Measurements from ENCODE around the gene USH1G.

USH1G gene

GRCh38 chr17:74947041-74947754 is 24.1 kb upstream of the USH1G start:
- DNase-seq (ENCODE audit: low read depth, low spot score), result no peak
- TF ChIP-seq CTCF (IDR thresholded peaks at IDR 0.05; ENCODE audit: low read depth, low read length), result no peak
- in situ Hi-C loops (cut with HindIII; ENCODE audit: low sequenced_read_pairs), result no loop called here
- no peak overlapping the region for H3K4me3 ChIP-seq (ENCODE audit: low read depth, low read length)

- no peak for TF ChIP-seq CTCF (IDR thresholded peaks at IDR 0.05; ENCODE audit: low read depth, low read length)
- no peak overlapping the region for H3K4me3 ChIP-seq (ENCODE audit: low read depth, low read length)
- in situ Hi-C loops (cut with HindIII; ENCODE audit: low sequenced_read_pairs), result no loop called here
These were observed 23.6 kb upstream of the USH1G start for GRCh38 chr17:74946641-74947040.

GRCh38 chr17:74945543-74945942 is 22.5 kb upstream of the USH1G start:
- no peak for DNase-seq (ENCODE audit: low read depth, low spot score)
- H3K4me3 ChIP-seq (ENCODE audit: low read depth, low read length), result no peak overlapping the region
- TF ChIP-seq CTCF (IDR thresholded peaks at IDR 0.05; ENCODE audit: low read depth, low read length), result no peak
- in situ Hi-C loops (cut with HindIII; ENCODE audit: low sequenced_read_pairs), result no loop called here

More at GRCh38 chr17:74946641-74947040, 23.6 kb upstream of the USH1G start:
- no peak for DNase-seq (ENCODE audit: low read depth, low spot score)

GRCh38 chr17:74943808-74944522 is 20.9 kb upstream of the USH1G start:
- TF ChIP-seq CTCF (IDR thresholded peaks at IDR 0.05; ENCODE audit: low read depth, low read length), result no peak
- in situ Hi-C loops (cut with HindIII; ENCODE audit: low sequenced_read_pairs), result no loop called here
- DNase-seq (ENCODE audit: low read depth, low spot score), result no peak
- H3K4me3 ChIP-seq (ENCODE audit: low read depth, low read length), result no peak overlapping the region

GRCh38 chr17:74941128-74941725 is 18.2 kb upstream of the USH1G start:
- H3K4me3 ChIP-seq (ENCODE audit: low read depth, low read length), result no peak overlapping the region
- TF ChIP-seq CTCF (IDR thresholded peaks at IDR 0.05; ENCODE audit: low read depth, low read length), result no peak
- DNase-seq (ENCODE audit: low read depth, low spot score), result no peak
- in situ Hi-C loops (cut with HindIII; ENCODE audit: low sequenced_read_pairs), result no loop called here

GRCh38 chr17:74939534-74939933 is 16.5 kb upstream of the USH1G start:
- no peak for DNase-seq (ENCODE audit: low read depth, low spot score)
- in situ Hi-C loops (cut with HindIII; ENCODE audit: low sequenced_read_pairs), result no loop called here
- no peak overlapping the region for H3K4me3 ChIP-seq (ENCODE audit: low read depth, low read length)
- TF ChIP-seq CTCF (IDR thresholded peaks at IDR 0.05; ENCODE audit: low read depth, low read length), result no peak
